Measurements from ENCODE around the gene USP16.

DNA sequence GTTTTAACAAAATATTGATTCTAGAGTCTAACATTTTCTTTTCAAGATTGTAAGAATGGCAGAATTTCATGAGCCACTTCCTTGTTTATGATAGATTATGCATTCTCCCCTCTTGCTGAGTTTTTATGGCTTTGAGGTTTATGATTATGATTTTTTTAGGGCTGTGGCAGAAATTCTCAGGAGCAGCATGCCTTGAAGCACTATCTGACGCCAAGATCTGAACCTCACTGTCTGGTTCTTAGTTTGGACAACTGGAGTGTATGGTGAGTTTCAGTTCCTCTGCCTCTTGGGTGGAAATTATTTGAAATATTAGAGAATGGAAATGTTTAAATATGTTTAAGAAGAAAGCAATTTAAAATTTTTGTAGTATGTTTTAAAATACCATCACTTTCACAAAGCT lies 10.2 kb downstream of the USP16 start:
- TF ChIP-seq, protein P1, sequence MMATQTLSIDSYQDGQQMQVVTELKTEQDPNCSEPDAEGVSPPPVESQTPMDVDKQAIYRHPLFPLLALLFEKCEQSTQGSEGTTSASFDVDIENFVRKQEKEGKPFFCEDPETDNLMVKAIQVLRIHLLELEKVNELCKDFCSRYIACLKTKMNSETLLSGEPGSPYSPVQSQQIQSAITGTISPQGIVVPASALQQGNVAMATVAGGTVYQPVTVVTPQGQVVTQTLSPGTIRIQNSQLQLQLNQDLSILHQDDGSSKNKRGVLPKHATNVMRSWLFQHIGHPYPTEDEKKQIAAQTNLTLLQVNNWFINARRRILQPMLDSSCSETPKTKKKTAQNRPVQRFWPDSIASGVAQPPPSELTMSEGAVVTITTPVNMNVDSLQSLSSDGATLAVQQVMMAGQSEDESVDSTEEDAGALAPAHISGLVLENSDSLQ (IDR thresholded peaks at IDR 0.05), result no peak
- no peak for TF ChIP-seq FOXA1 (IDR thresholded peaks at IDR 0.05)
- TF ChIP-seq ZNF384 (IDR thresholded peaks at IDR 0.05), result no peak
- no peak for TF ChIP-seq FOXM1 (IDR thresholded peaks at IDR 0.05; ENCODE audit: borderline replicate concordance)
- no peak for TF ChIP-seq ELF4 (IDR thresholded peaks at IDR 0.05)
- no peak for TF ChIP-seq BHLHE40 (IDR thresholded peaks at IDR 0.05; ENCODE audit: borderline replicate concordance)
- TF ChIP-seq SP1 (IDR thresholded peaks at IDR 0.05), result no peak
- no peak for TF ChIP-seq FOXK2 (IDR thresholded peaks at IDR 0.05)
- TF ChIP-seq NFRKB (IDR thresholded peaks at IDR 0.05), result no peak
- TF ChIP-seq SUZ12 (IDR thresholded peaks at IDR 0.05), result no peak
- no peak for TF ChIP-seq HDGF (IDR thresholded peaks at IDR 0.05; ENCODE audit: borderline replicate concordance)
- no peak for TF ChIP-seq CTBP1 (IDR thresholded peaks at IDR 0.05; ENCODE audit: borderline replicate concordance)

Data from HEK293T (cell line).